Panc1 (cell line): ENCODE measurements around the gene CDRT4.

Experiments used
- POLR2AphosphoS5 ChIP-seq: IDR thresholded peaks from 2 replicates; pipeline ENCODE4 v1.6.1; 2012; ENCODE audit warnings: mild to moderate bottlenecking, low read depth, low read length, moderate library complexity
- SIN3A ChIP-seq: IDR thresholded peaks from 2 replicates; pipeline ENCODE4 v1.6.1; 2012; ENCODE audit warnings: low read depth, mild to moderate bottlenecking, low read length, moderate library complexity, borderline replicate concordance; ENCODE audit not compliant: insufficient read depth
- TCF7L2 ChIP-seq: IDR thresholded peaks from 2 replicates; pipeline ENCODE4 v1.6.1; 2011; ENCODE audit warnings: mild to moderate bottlenecking, low read depth, low read length, inconsistent platforms
- TF ChIP-seq, protein P1 (sequence below): fragments of 450-650 bp; IDR thresholded peaks from 2 replicates; pipeline ENCODE4 v1.5.1; 2017; ENCODE audit warnings: mild to moderate bottlenecking

- TF ChIP-seq, protein P1, sequence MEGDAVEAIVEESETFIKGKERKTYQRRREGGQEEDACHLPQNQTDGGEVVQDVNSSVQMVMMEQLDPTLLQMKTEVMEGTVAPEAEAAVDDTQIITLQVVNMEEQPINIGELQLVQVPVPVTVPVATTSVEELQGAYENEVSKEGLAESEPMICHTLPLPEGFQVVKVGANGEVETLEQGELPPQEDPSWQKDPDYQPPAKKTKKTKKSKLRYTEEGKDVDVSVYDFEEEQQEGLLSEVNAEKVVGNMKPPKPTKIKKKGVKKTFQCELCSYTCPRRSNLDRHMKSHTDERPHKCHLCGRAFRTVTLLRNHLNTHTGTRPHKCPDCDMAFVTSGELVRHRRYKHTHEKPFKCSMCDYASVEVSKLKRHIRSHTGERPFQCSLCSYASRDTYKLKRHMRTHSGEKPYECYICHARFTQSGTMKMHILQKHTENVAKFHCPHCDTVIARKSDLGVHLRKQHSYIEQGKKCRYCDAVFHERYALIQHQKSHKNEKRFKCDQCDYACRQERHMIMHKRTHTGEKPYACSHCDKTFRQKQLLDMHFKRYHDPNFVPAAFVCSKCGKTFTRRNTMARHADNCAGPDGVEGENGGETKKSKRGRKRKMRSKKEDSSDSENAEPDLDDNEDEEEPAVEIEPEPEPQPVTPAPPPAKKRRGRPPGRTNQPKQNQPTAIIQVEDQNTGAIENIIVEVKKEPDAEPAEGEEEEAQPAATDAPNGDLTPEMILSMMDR = no peak
- TF ChIP-seq TCF7L2 = no peak
- no peak for TF ChIP-seq POLR2AphosphoS5
- TF ChIP-seq SIN3A = no peak
These were observed 11.4 kb upstream of the CDRT4 start for GRCh38 chr17:15478845-15479244.
